ENCODE measurements around the gene PAX5. TPM values are rescaled to one million over a fixed set of nuclear protein-coding genes. Genes with fewer than 3 reads are reported as not detected.

The PAX5 gene
- total RNA-seq, 6 experiments from 2014 or later: not detected

GRCh38 chr9:36936498-36936831 lies 97.6 kb downstream of the PAX5 start:
- DNase-seq: no peak
- H3K27me3 Mint-ChIP-seq (ENCODE audit: insufficient read depth): peaks cover 52% of the 10 kb centered on the region
- H3K27ac Mint-ChIP-seq: no peak overlapping the region
- no peak overlapping the region for H3K4me3 Mint-ChIP-seq
- H3K4me1 Mint-ChIP-seq (ENCODE audit: low read depth): peaks cover 9% of the 10 kb centered on the region
- H3K36me3 Mint-ChIP-seq (ENCODE audit: low read depth): no peaks in the 10 kb centered on the region
- H3K9me3 Mint-ChIP-seq: no peaks in the 10 kb centered on the region
- TF ChIP-seq CTCF (IDR thresholded peaks at IDR 0.05): no peak

GRCh38 chr9:36935768-36936497 lies 98.1 kb downstream of the PAX5 start:
- no peaks in the 10 kb centered on the region for H3K9me3 Mint-ChIP-seq
- H3K36me3 Mint-ChIP-seq (ENCODE audit: low read depth): no peaks in the 10 kb centered on the region
- TF ChIP-seq CTCF (IDR thresholded peaks at IDR 0.05): no peak
- H3K27ac Mint-ChIP-seq: no peak overlapping the region
- H3K4me1 Mint-ChIP-seq (ENCODE audit: low read depth): peaks cover 9% of the 10 kb centered on the region
- H3K4me3 Mint-ChIP-seq: no peak overlapping the region
- no peak for DNase-seq
- H3K27me3 Mint-ChIP-seq (ENCODE audit: insufficient read depth): peaks cover 55% of the 10 kb centered on the region

GRCh38 chr9:36935332-36935731 lies 98.7 kb downstream of the PAX5 start:
- Mint-ChIP-seq H3K4me3 (no peak overlapping the region), H3K27ac (no peak overlapping the region), H3K9me3 (no peaks in the 10 kb centered on the region), H3K27me3 (ENCODE audit: insufficient read depth) (peaks cover 53% of the 10 kb centered on the region), H3K36me3 (ENCODE audit: low read depth) (no peaks in the 10 kb centered on the region), H3K4me1 (ENCODE audit: low read depth) (peaks cover 9% of the 10 kb centered on the region)
- DNase-seq: no peak
- TF ChIP-seq CTCF (IDR thresholded peaks at IDR 0.05): no peak

- Mint-ChIP-seq H3K4me3 (no peak overlapping the region), H3K36me3 (ENCODE audit: low read depth) (no peaks in the 10 kb centered on the region), H3K27me3 (ENCODE audit: insufficient read depth) (peaks cover 49% of the 10 kb centered on the region), H3K27ac (no peak overlapping the region), H3K9me3 (no peaks in the 10 kb centered on the region), H3K4me1 (ENCODE audit: low read depth) (peaks cover 11% of the 10 kb centered on the region)
- TF ChIP-seq CTCF (IDR thresholded peaks at IDR 0.05): no peak
- no peak for DNase-seq
Measured at GRCh38 chr9:36934478-36935065, 99.5 kb downstream of the PAX5 start.

- Mint-ChIP-seq H3K4me3 (no peak overlapping the region), H3K27ac (no peak overlapping the region)
- no peak for TF ChIP-seq CTCF (IDR thresholded peaks at IDR 0.05)
Measured at GRCh38 chr9:36933676-36934215, 100.3 kb downstream of the PAX5 start.

More at GRCh38 chr9:36933676-36934215, 100.3 kb downstream of the PAX5 start:
- H3K27me3 Mint-ChIP-seq (ENCODE audit: insufficient read depth): peaks cover 43% of the 10 kb centered on the region
- H3K36me3 Mint-ChIP-seq (ENCODE audit: low read depth): no peaks in the 10 kb centered on the region
- H3K4me1 Mint-ChIP-seq (ENCODE audit: low read depth): peaks cover 19% of the 10 kb centered on the region
- H3K9me3 Mint-ChIP-seq: no peaks in the 10 kb centered on the region
- no peak for DNase-seq

Measured in HFFc6 (cell line).